GM21423 (cell line): Measurements from ENCODE around the gene NCDN.

Experiments
- ATAC-seq: cut with Tn5 transposase; IDR thresholded peaks from one replicate; pipeline ENCODE4 v1.9.1; 2021; ENCODE audit warnings: mild to moderate bottlenecking, moderate library complexity; ENCODE audit not compliant: unreplicated experiment

The NCDN gene, protein sequence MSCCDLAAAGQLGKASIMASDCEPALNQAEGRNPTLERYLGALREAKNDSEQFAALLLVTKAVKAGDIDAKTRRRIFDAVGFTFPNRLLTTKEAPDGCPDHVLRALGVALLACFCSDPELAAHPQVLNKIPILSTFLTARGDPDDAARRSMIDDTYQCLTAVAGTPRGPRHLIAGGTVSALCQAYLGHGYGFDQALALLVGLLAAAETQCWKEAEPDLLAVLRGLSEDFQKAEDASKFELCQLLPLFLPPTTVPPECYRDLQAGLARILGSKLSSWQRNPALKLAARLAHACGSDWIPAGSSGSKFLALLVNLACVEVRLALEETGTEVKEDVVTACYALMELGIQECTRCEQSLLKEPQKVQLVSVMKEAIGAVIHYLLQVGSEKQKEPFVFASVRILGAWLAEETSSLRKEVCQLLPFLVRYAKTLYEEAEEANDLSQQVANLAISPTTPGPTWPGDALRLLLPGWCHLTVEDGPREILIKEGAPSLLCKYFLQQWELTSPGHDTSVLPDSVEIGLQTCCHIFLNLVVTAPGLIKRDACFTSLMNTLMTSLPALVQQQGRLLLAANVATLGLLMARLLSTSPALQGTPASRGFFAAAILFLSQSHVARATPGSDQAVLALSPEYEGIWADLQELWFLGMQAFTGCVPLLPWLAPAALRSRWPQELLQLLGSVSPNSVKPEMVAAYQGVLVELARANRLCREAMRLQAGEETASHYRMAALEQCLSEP

GRCh38 chr1:35557611-35558373 is at the start of gene NCDN:
Gene NCDN, plus strand, starts transcription at chr1:35557799. Its CDS starts 392 bp downstream, at chr1:35558191.
- ATAC-seq: peak; percentile 78

DNA sequence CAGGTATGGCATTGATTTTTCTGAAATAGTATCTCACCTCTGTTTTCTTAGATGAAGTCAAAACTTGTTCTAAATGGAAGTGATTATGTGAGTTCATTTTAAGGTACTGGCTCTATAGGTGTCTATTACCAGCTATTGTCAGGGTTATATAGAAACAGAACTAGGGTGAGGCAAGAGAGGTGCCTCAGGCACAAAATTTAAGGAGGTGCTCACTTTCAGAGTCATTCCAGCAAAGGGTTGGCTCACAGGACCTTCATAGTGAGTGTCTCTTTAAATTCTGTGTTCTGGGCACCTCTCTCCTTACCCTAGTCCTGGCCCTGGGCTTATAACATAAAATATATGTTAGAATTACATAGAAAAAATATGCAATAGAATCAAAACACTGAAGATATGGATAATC is 49.7 kb upstream of the NCDN start:
- ATAC-seq: no peak

- ATAC-seq: no peak
These were observed 48.0 kb upstream of the NCDN start for GRCh38 chr1:35509558-35509957.

DNA sequence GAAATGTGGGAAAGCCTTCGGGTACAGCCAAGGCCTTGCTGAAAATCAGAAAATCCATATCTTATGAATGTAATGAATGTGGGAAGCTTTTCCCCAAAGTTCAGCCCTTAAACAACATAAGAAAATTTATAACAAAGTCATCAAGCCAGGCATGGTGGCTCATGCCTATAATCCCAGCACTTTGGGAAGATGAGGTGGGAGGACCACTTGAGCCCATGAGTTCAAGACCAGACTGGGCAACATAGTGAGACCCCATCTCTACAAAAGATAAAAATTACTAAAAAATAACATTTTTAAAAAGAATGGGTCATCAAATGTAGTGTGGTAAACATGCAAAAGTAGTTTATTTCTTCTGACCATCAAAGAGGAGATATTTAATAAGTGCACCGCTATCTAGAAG is 46.3 kb upstream of the NCDN start:
- no peak for ATAC-seq

DNA sequence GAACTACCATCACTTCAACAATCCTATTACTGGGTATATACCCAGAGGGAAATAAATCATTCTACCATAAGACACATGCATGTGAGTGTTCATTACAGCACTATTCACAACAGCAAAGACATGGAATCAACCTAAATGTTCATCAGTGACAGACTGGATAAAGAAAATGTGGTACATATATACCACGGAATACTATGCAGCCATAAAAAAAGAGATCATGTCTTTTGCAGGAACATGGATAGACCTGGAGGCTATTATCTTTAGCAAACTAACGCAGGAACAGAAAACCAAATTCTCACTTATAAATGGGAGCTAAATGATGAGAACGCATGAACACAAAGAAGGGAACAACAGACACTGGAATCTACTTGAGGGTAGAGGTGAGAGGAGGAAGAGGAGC is 39.4 kb upstream of the NCDN start:
- no peak for ATAC-seq

- ATAC-seq: no peak
These were observed 38.2 kb upstream of the NCDN start for GRCh38 chr1:35519432-35519831.

DNA sequence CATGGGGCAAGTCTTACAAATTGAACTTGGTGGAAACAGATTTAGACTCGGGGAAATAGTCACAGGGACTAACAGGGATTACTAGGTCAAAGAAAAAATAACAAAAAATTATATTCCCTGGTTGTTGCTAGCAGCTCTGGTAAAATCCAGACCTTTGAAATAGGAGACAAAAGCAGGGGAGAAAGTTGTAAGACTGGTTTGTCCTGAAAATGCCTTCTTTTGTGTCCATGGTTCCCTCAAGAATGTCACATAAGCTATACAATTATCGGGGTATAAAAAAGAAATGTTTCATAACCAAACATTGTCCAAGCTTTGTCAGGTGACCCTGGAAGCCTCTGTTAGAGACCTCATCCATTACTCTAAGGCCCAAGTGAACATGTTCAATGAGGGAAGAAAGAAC is 33.5 kb upstream of the NCDN start:
- no peak for ATAC-seq

DNA sequence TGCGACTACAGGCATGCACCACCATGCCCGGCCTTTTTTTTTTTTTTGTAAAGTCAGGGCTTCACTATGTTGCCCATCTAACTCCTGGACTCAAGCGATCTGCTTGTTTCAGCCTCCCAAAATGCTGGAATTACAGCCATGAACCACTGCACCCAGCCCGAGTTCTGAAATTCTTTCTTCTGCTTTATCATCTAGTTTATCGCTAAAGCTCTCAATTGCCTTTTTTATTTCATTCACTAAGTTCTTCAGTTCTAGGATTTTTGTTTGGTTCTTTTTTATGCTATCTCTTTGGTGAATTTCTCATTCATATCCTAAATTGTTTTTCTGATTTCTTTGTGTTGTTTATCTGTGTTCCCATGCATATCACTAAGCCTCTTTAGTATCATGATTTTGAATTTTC is 27.4 kb upstream of the NCDN start:
- ATAC-seq: no peak

- ATAC-seq: no peak
These were observed 26.7 kb upstream of the NCDN start for GRCh38 chr1:35530946-35531345.

GRCh38 chr1:35531368-35531767 is 26.2 kb upstream of the NCDN start:
- no peak for ATAC-seq

GRCh38 chr1:35532497-35533223 is 24.9 kb upstream of the NCDN start:
- ATAC-seq: no peak

GRCh38 chr1:35533586-35533985 is 24.0 kb upstream of the NCDN start:
- ATAC-seq: no peak

DNA sequence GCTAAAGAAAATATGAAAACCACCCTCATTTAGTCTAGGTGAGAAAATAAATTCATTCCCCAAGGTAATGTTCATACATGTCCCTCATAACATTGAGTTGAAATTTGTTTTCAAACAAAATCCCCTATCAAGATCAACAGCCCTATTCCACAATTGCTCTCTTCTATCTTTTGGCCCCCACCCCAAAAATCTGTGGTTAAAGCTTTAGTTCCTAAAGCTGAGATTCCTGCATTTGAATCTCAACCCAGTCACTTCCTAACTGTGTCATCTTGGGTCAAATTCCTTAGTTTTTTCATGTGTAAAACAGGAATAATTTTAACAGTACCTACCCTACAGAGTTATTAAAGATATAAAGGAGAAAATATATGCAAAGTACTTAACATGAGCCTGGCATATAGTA is 22.4 kb upstream of the NCDN start:
- no peak for ATAC-seq

DNA sequence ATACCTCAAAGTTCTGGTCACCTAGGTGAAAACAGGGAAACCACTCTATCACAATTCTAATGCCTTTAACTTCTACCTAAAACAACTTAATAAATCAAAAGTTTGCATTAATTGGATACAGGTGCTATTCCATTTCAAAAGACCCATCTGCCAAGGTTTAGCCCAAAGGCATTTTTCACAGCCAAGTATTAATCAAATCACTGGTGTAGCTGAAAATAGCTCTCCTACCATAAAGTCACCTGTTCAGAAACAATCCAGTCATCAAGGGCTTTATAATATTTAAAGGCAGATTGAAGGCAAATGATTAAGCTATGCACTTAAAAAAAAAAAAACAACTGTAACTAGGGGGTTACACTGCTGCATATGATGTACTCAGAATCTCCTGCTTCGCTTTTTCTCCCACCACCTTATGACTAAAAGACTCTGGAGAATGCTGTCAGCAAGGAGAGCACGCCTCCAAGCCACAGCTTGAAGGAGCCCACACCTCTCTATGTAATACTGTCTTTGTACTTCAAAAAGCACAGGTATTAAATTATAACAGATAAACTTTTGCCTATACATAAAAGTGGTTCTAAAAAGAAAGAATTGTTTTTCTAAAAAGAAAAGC is 20.9 kb upstream of the NCDN start:
- no peak for ATAC-seq

- ATAC-seq: no peak
These were observed 19.8 kb upstream of the NCDN start for GRCh38 chr1:35537806-35538205.

- ATAC-seq: peak; percentile 47
These were observed 18.4 kb upstream of the NCDN start for GRCh38 chr1:35539073-35539823.

DNA sequence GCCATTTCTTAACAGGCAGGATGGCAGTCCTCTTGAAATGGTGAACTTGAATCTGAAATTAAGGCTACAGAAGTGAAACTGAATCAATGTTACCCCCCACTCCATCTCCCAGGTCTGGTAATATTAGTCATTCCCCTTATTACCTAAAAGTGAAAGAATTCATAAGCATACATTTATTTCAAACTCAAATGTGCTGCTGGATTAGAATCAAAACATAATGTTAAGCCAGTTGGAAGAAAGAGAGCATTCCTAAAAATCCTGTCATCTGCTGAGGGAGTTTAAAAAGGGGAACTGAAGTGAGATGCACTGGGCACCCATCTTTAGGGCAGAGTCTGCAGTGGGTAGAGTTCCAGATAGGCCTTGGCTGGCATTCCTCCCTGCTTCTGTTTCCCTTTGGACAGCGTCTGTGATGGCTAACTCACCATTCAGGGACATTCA is 17.8 kb upstream of the NCDN start:
- peak; percentile 40 for ATAC-seq

DNA sequence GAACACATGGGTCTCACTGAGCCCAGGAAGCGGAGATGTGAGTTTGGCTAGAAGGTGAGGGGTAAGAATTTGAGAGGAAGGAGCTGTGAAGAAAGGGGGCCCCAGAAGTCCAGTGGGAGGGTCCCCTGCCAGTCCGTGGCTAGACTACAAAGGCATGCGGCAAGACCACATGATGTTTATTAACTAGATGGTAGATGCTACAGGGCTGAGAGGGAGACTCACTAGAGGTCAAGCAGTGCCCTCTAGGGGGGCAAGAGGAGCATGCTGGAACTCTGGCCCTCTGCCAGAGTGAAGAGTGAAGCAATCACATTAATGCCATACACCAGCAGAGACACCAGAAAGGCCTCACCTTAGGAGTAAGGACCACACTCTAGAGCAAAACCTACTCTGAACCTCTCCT is 12.6 kb upstream of the NCDN start:
- no peak for ATAC-seq

- ATAC-seq: no peak
These were observed 11.0 kb upstream of the NCDN start for GRCh38 chr1:35546614-35547013.

GRCh38 chr1:35553851-35554250 is 3.7 kb upstream of the NCDN start:
- ATAC-seq: no peak
